GM18870 (cell line): ENCODE data around the gene METRNL.
"Not testable (repeated sequence)": the region's sequence is repeated elsewhere in the genome, so short reads cannot be mapped to it uniquely, and the experiment has no call there.

ENCODE experiments used
- ATAC-seq: cut with Tn5 transposase; IDR thresholded peaks from one replicate; pipeline ENCODE4 v1.9.1; 2021; ENCODE audit warnings: moderate library complexity; ENCODE audit not compliant: unreplicated experiment

METRNL gene

GRCh38 chr17:83065660-83066542 is 13.5 kb upstream of the METRNL start:
- ATAC-seq = no peak

GRCh38 chr17:83066543-83066890 is 12.9 kb upstream of the METRNL start:
- ATAC-seq = not testable (repeated sequence)

GRCh38 chr17:83067071-83067717 is 12.2 kb upstream of the METRNL start:
- no peak for ATAC-seq

GRCh38 chr17:83067718-83068261 is 11.6 kb upstream of the METRNL start:
- no peak for ATAC-seq

- ATAC-seq = no peak
Measured at GRCh38 chr17:83068641-83069570, 10.5 kb upstream of the METRNL start.

- no peak for ATAC-seq
Measured at GRCh38 chr17:83069571-83069906, 9.9 kb upstream of the METRNL start.

- no peak for ATAC-seq
Measured at GRCh38 chr17:83069931-83070742, 9.3 kb upstream of the METRNL start.

GRCh38 chr17:83070800-83071341 is 8.5 kb upstream of the METRNL start:
- no peak for ATAC-seq

- ATAC-seq = no peak
Measured at GRCh38 chr17:83071365-83071764, 8.0 kb upstream of the METRNL start.

- no peak for ATAC-seq
Measured at GRCh38 chr17:83071966-83072562, 7.3 kb upstream of the METRNL start.

- ATAC-seq = no peak
Measured at GRCh38 chr17:83072600-83073358, 6.6 kb upstream of the METRNL start.

GRCh38 chr17:83073389-83074063 is 5.9 kb upstream of the METRNL start:
- no peak for ATAC-seq

- no peak for ATAC-seq
Measured at GRCh38 chr17:83074486-83075223, 4.8 kb upstream of the METRNL start.

GRCh38 chr17:83075270-83075880 is 4.0 kb upstream of the METRNL start:
- no peak for ATAC-seq

- ATAC-seq = no peak
Measured at GRCh38 chr17:83076938-83077337, 2.5 kb upstream of the METRNL start.

GRCh38 chr17:83077411-83077810 is 2.0 kb upstream of the METRNL start:
- ATAC-seq = no peak

- ATAC-seq = no peak
Measured at GRCh38 chr17:83077939-83078338, 1.5 kb upstream of the METRNL start.
